Lower leg skin (tissue), 4 donors: Measurements from ENCODE around the gene NDUFV1. TPM values are rescaled to one million over a fixed set of nuclear protein-coding genes. Genes with fewer than 3 reads are reported as not detected.
"Not testable (repeated sequence)": the region's sequence is repeated elsewhere in the genome, so short reads cannot be mapped to it uniquely, and the experiment has no call there.

Source experiments
- DNase-seq, 2 donors: peaks; one replicate each; pipeline ENCODE4 v3.0.0-alpha.2; 2019; ENCODE audit warnings: low spot score in 2 of 2
- H3K4me3 ChIP-seq: fragments of 200-600 bp; sonication (generic); 2 replicates; pipeline ENCODE4 v1.5.1; 2017; ENCODE audit warnings: mild to moderate bottlenecking, low read depth; ENCODE audit not compliant: poor library complexity, severe bottlenecking
- CTCF ChIP-seq, 3 donors: fragments of 450-650 bp; IDR thresholded peaks; one replicate each; pipeline ENCODE4 v1.5.1; 2016; ENCODE audit warnings: antibody characterized with exemption in 3 of 3, mild to moderate bottlenecking in 3 of 3, moderate library complexity in 2 of 3
- POLR2A ChIP-seq, 2 donors: fragments of 450-650 bp; IDR thresholded peaks; one replicate each; pipeline ENCODE4 v1.6.1; 2016 to 2017; ENCODE audit warnings: antibody characterized with exemption in 2 of 2, mild to moderate bottlenecking in 1 of 2, moderate library complexity in 1 of 2
- WGBS, 2 donors: methylation state at CpG; one replicate each; pipeline ENCODE4 v1.1.5; 2018; 5-methylcytosine and 5-hydroxymethylcytosine counted together
- intact Hi-C: fragments of 100-400 bp; cut with DNase I; formaldehyde crosslinking; loops from one replicate; pipeline ENCODE4 v1.15.0; 2023; ENCODE audit warnings: low total_unique reads
- total RNA-seq, 4 donors: library from RNA; depleted of rRNA; stranded (reverse); fragments of >200 nt; gene quantifications; one replicate each; pipeline ENCODE4 v1.1.0, GENCODE V29; 2016

The NDUFV1 gene
- total RNA-seq, 4 donors from 2014 or later: 238 to 283 (median 269) TPM

- DNase-seq: peak in 1 of 2 donors; percentile 67
- 46 to 58% methylated on average over 7 of the region's 7 CpGs for WGBS, 2 donors
- intact Hi-C loops: no loop called here
- H3K4me3 ChIP-seq: no peak overlapping the region
- TF ChIP-seq POLR2A (IDR thresholded peaks at IDR 0.05) (no peak), CTCF (IDR thresholded peaks at IDR 0.05) (no peak)
These were observed 6.3 kb upstream of the NDUFV1 start for GRCh38 chr11:67600324-67601029.

GRCh38 chr11:67601098-67601497 lies 5.6 kb upstream of the NDUFV1 start:
- TF ChIP-seq CTCF (IDR thresholded peaks at IDR 0.05) (no peak), POLR2A (IDR thresholded peaks at IDR 0.05) (no peak)
- peak in 1 of 2 donors; percentile 78 for DNase-seq
- H3K4me3 ChIP-seq: no peak overlapping the region
- 90 to 93% methylated on average over 7 of the region's 7 CpGs for WGBS, 2 donors
- intact Hi-C loops: no loop called here

- intact Hi-C loops, DNase-seq, H3K4me3 ChIP-seq: not testable (repeated sequence)
- 81 to 85% methylated on average over 2 of the region's 4 CpGs for WGBS, 2 donors
These were observed 2.6 kb upstream of the NDUFV1 start for GRCh38 chr11:67604119-67604518.

GRCh38 chr11:67604815-67605214 lies 1.9 kb upstream of the NDUFV1 start:
- H3K4me3 ChIP-seq: no peak overlapping the region
- intact Hi-C loops: no loop called here
- DNase-seq: no peak
- TF ChIP-seq CTCF (IDR thresholded peaks at IDR 0.05) (no peak), POLR2A (IDR thresholded peaks at IDR 0.05) (no peak)
- WGBS, 2 donors: 88 to 91% methylated on average over 2 of the region's 2 CpGs

GRCh38 chr11:67605231-67606011 lies 1.3 kb upstream of the NDUFV1 start:
- intact Hi-C loops: no loop called here
- no peak for DNase-seq
- TF ChIP-seq CTCF (IDR thresholded peaks at IDR 0.05): no peak
- TF ChIP-seq POLR2A (IDR thresholded peaks at IDR 0.05): no peak
- H3K4me3 ChIP-seq: no peak overlapping the region
- WGBS, 2 donors: 60 to 78% methylated on average over 11 of the region's 11 CpGs

- no peak for DNase-seq
- intact Hi-C loops: no loop called here
- TF ChIP-seq CTCF (IDR thresholded peaks at IDR 0.05): no peak
- no peak for TF ChIP-seq POLR2A (IDR thresholded peaks at IDR 0.05)
- WGBS, 2 donors: 34 to 43% methylated on average over 17 of the region's 17 CpGs
- H3K4me3 ChIP-seq: peak overlapping the region; percentile 9
These were observed 644 bp upstream of the NDUFV1 start for GRCh38 chr11:67606093-67606491.
